ENCODE measurements around the gene SDC4. TPM values are rescaled to one million over a fixed set of nuclear protein-coding genes. Genes with fewer than 3 reads are reported as not detected.

The SDC4 gene
- polyA plus RNA-seq, 1 donor (not counting 4 experiments of a cell fraction or from before 2014, with no cell fraction given): 114 TPM

GRCh38 chr20:45339799-45340198, 8.4 kb downstream of the SDC4 start:
- no peak for DNase-seq (ENCODE audit: low read depth, low spot score)
- dilution Hi-C loops (cut with MboI; ENCODE audit: extremely low pct_ligation_motif_present, low sequenced_read_pairs): no loop called here
- Histone ChIP-seq H4K20me1 (ENCODE audit: control insufficient read depth, extremely low read depth, insufficient read depth, low read length) (no peaks in the 10 kb centered on the region), H3K27ac (ENCODE audit: control insufficient read depth, insufficient read depth, low read length) (peak overlapping the region; percentile 98), H2AFZ (ENCODE audit: control insufficient read depth, low read length) (no peak overlapping the region), H3K9me1 (ENCODE audit: control insufficient read depth, extremely low read depth, insufficient read depth, low read length) (peaks cover 4% of the 10 kb centered on the region), H3K4me1 (ENCODE audit: control insufficient read depth, extremely low read depth, insufficient read depth, low read length) (peaks cover 91% of the 10 kb centered on the region), H3K9me3 (ENCODE audit: control insufficient read depth, low read depth, low read length) (no peaks in the 10 kb centered on the region), H3K27me3 (ENCODE audit: control insufficient read depth, extremely low read depth, insufficient read depth, low read length) (no peaks in the 10 kb centered on the region), H3K79me2 (ENCODE audit: control insufficient read depth, insufficient read depth, low read length) (peaks cover 84% of the 10 kb centered on the region), H3K4me3 (ENCODE audit: control insufficient read depth in 2 of 3, extremely low read depth in 1 of 3, insufficient read depth in 2 of 3, low read depth in 1 of 3, low read length in 3 of 3) (no peak overlapping the region), H3K4me2 (ENCODE audit: control insufficient read depth, extremely low read depth, insufficient read depth, low read depth, low read length) (peak overlapping the region; percentile 55), H3K36me3 (ENCODE audit: control insufficient read depth in 2 of 2, extremely low read depth in 1 of 2, insufficient read depth in 2 of 2, low read length in 2 of 2) (peaks cover 23 to 52% of the 10 kb centered on the region in 2 experiments), H3K9ac (ENCODE audit: control insufficient read depth, extremely low read depth, insufficient read depth, low read length) (peak overlapping the region; percentile 34)
- TF ChIP-seq EZH2 (IDR thresholded peaks at IDR 0.05; ENCODE audit: low read length): no peak
- no peak for TF ChIP-seq CTCF (optimal IDR thresholded peaks at IDR 0.05 in 1 of 3, IDR thresholded peaks at IDR 0.05 in 1 of 3, conservative IDR thresholded peaks at IDR 0.05 in 1 of 3; ENCODE audit: extremely low read depth in 1 of 3, insufficient read depth in 2 of 3, low read length in 3 of 3)
- no peak for FAIRE-seq

- H3K27ac ChIP-seq (ENCODE audit: control insufficient read depth, insufficient read depth, low read length): peak overlapping the region; percentile 98
- H3K4me3 ChIP-seq (ENCODE audit: control insufficient read depth in 2 of 3, extremely low read depth in 1 of 3, insufficient read depth in 2 of 3, low read depth in 1 of 3, low read length in 3 of 3): peak overlapping the region in 1 of 3 experiments; percentile 1
- dilution Hi-C loops (cut with MboI; ENCODE audit: extremely low pct_ligation_motif_present, low sequenced_read_pairs): no loop called here
- no peaks in the 10 kb centered on the region for H3K9me3 ChIP-seq (ENCODE audit: control insufficient read depth, low read depth, low read length)
- FAIRE-seq (peak; percentile 44), DNase-seq (ENCODE audit: low read depth, low spot score) (no peak)
- peaks cover 4% of the 10 kb centered on the region for H3K9me1 ChIP-seq (ENCODE audit: control insufficient read depth, extremely low read depth, insufficient read depth, low read length)
- peak overlapping the region; percentile 55 for H3K4me2 ChIP-seq (ENCODE audit: control insufficient read depth, extremely low read depth, insufficient read depth, low read depth, low read length)
- H3K79me2 ChIP-seq (ENCODE audit: control insufficient read depth, insufficient read depth, low read length): peaks cover 80% of the 10 kb centered on the region
- no peaks in the 10 kb centered on the region for H3K27me3 ChIP-seq (ENCODE audit: control insufficient read depth, extremely low read depth, insufficient read depth, low read length)
- H3K36me3 ChIP-seq (ENCODE audit: control insufficient read depth in 2 of 2, extremely low read depth in 1 of 2, insufficient read depth in 2 of 2, low read length in 2 of 2): peaks cover 23 to 52% of the 10 kb centered on the region in 2 experiments
- peaks cover 84% of the 10 kb centered on the region for H3K4me1 ChIP-seq (ENCODE audit: control insufficient read depth, extremely low read depth, insufficient read depth, low read length)
- no peaks in the 10 kb centered on the region for H4K20me1 ChIP-seq (ENCODE audit: control insufficient read depth, extremely low read depth, insufficient read depth, low read length)
- H2AFZ ChIP-seq (ENCODE audit: control insufficient read depth, low read length): no peak overlapping the region
- peak overlapping the region; percentile 79 for H3K9ac ChIP-seq (ENCODE audit: control insufficient read depth, extremely low read depth, insufficient read depth, low read length)
- no peak for TF ChIP-seq CTCF (optimal IDR thresholded peaks at IDR 0.05 in 1 of 3, IDR thresholded peaks at IDR 0.05 in 1 of 3, conservative IDR thresholded peaks at IDR 0.05 in 1 of 3; ENCODE audit: extremely low read depth in 1 of 3, insufficient read depth in 2 of 3, low read length in 3 of 3)
- TF ChIP-seq EZH2 (IDR thresholded peaks at IDR 0.05; ENCODE audit: low read length): no peak
Observed at GRCh38 chr20:45339084-45339483, 9.1 kb downstream of the SDC4 start.
